GM19023 (cell line): ENCODE results near the gene CCNB2.
A peak's percentile ranks its signal among the peaks of the same experiment; 100 is the strongest.
"Not testable (repeated sequence)": the region's sequence is repeated elsewhere in the genome, so short reads cannot be mapped to it uniquely, and the experiment has no call there.

Experiments used
- ATAC-seq: cut with Tn5 transposase; IDR thresholded peaks from one replicate; pipeline ENCODE4 v1.9.1; 2021; ENCODE audit warnings: mild to moderate bottlenecking, moderate library complexity; ENCODE audit not compliant: unreplicated experiment

CCNB2 gene

GRCh38 chr15:59131969-59132562, 27.1 kb downstream of the CCNB2 start:
- no peak for ATAC-seq

GRCh38 chr15:59133929-59134427, 29.0 kb downstream of the CCNB2 start:
- no peak for ATAC-seq

- ATAC-seq: no peak
Measured at GRCh38 chr15:59137566-59137965, 32.6 kb downstream of the CCNB2 start.

GRCh38 chr15:59138243-59138642, 33.3 kb downstream of the CCNB2 start:
- ATAC-seq: peak; percentile 58

GRCh38 chr15:59140422-59141226, 35.7 kb downstream of the CCNB2 start:
- ATAC-seq: no peak

GRCh38 chr15:59143281-59143680, 38.3 kb downstream of the CCNB2 start:
- no peak for ATAC-seq

GRCh38 chr15:59144594-59144993, 39.6 kb downstream of the CCNB2 start:
- not testable (repeated sequence) for ATAC-seq

- ATAC-seq: no peak
Measured at GRCh38 chr15:59147666-59148065, 42.7 kb downstream of the CCNB2 start.

GRCh38 chr15:59148153-59148833, 43.3 kb downstream of the CCNB2 start:
- ATAC-seq: no peak

- ATAC-seq: no peak
Measured at GRCh38 chr15:59150185-59150584, 45.2 kb downstream of the CCNB2 start.

- no peak for ATAC-seq
Measured at GRCh38 chr15:59152694-59153450, 47.9 kb downstream of the CCNB2 start.

GRCh38 chr15:59153466-59153865, 48.5 kb downstream of the CCNB2 start:
- ATAC-seq: no peak

GRCh38 chr15:59154243-59154642, 49.3 kb downstream of the CCNB2 start:
- no peak for ATAC-seq

GRCh38 chr15:59155431-59155830, 50.5 kb downstream of the CCNB2 start:
- no peak for ATAC-seq

- no peak for ATAC-seq
Measured at GRCh38 chr15:59157396-59157795, 52.5 kb downstream of the CCNB2 start.

- ATAC-seq: no peak
Measured at GRCh38 chr15:59157840-59158700, 53.1 kb downstream of the CCNB2 start.

GRCh38 chr15:59158701-59159034, 53.7 kb downstream of the CCNB2 start:
- ATAC-seq: no peak

- no peak for ATAC-seq
Measured at GRCh38 chr15:59159210-59159609, 54.3 kb downstream of the CCNB2 start.

GRCh38 chr15:59160880-59161593, 56.1 kb downstream of the CCNB2 start:
- ATAC-seq: no peak

- not testable (repeated sequence) for ATAC-seq
Measured at GRCh38 chr15:59162080-59162479, 57.1 kb downstream of the CCNB2 start.
